Measurements from ENCODE around the gene WBP4.

- TF ChIP-seq FOXM1 (IDR thresholded peaks at IDR 0.05; ENCODE audit: borderline replicate concordance): no peak
- TF ChIP-seq HDGF (IDR thresholded peaks at IDR 0.05; ENCODE audit: borderline replicate concordance): no peak
- TF ChIP-seq SP1 (IDR thresholded peaks at IDR 0.05): no peak
- TF ChIP-seq TARDBP (IDR thresholded peaks at IDR 0.05): no peak
- no peak for TF ChIP-seq LEF1 (IDR thresholded peaks at IDR 0.05; ENCODE audit: borderline replicate concordance)
- no peak for TF ChIP-seq ZNF384 (IDR thresholded peaks at IDR 0.05)
- no peak for TF ChIP-seq ARNT (IDR thresholded peaks at IDR 0.05)
- TF ChIP-seq FOXA1 (IDR thresholded peaks at IDR 0.05): no peak
- TF ChIP-seq BHLHE40 (IDR thresholded peaks at IDR 0.05; ENCODE audit: borderline replicate concordance): no peak
- TF ChIP-seq NFRKB (IDR thresholded peaks at IDR 0.05): no peak
- TF ChIP-seq SUZ12 (IDR thresholded peaks at IDR 0.05): no peak
- TF ChIP-seq ELF4 (IDR thresholded peaks at IDR 0.05): no peak
- TF ChIP-seq FOXK2 (IDR thresholded peaks at IDR 0.05): no peak
Observed at GRCh38 chr13:41117869-41118268, 56.6 kb downstream of the WBP4 start.

Measured in HEK293T (cell line).